Panc1 (cell line): Measurements from ENCODE around the gene FHOD1. TPM values are rescaled to one million over a fixed set of nuclear protein-coding genes. Genes with fewer than 3 reads are reported as not detected.

Experiments used
- ATAC-seq: fragments of 200-7000 bp; cut with Tn5 transposase; 2 replicates; pipeline ENCODE4 v1.9.1; 2020; ENCODE audit warnings: mild to moderate bottlenecking, moderate library complexity
- BruUV-seq: library from RNA; stranded (reverse); fragments of 400-500 nt; replicated peaks from 2 replicates; lab custom pipeline; 2021; lab: Mats Ljungman, UMichigan
- CTCF ChIA-PET: fragments of 300-600 bp; sonication (Branson Sonifier 250); formaldehyde crosslinking; loops from one replicate; lab custom pipeline; 2022; ENCODE audit warnings: antibody characterized with exemption; lab: Charles Lee
- POLR2A ChIA-PET: fragments of 300-600 bp; sonication (Branson Sonifier 250); formaldehyde crosslinking; loops from one replicate; lab custom pipeline; 2022; ENCODE audit warnings: antibody characterized with exemption; lab: Charles Lee
- DNase-seq: peaks from one replicate; pipeline ENCODE4 v3.0.0-alpha.2; 2010; ENCODE audit warnings: low read depth, low spot score
- H3K27ac ChIP-seq: 2 replicates; pipeline ENCODE4 v1.5.1; 2011; ENCODE audit warnings: mild to moderate bottlenecking, low read length, inconsistent platforms
- H3K27me3 ChIP-seq: fragments of 200-500 bp; sonication (Bioruptor generic); 2 replicates; pipeline ENCODE4 v1.6.0; 2014; ENCODE audit warnings: low read length, inconsistent platforms; ENCODE audit not compliant: control insufficient read depth, insufficient read depth
- H3K36me3 ChIP-seq: fragments of 200-500 bp; sonication (Bioruptor generic); 2 replicates; pipeline ENCODE4 v1.5.1; 2014; ENCODE audit warnings: inconsistent platforms, mild to moderate bottlenecking, low read length, moderate library complexity; ENCODE audit not compliant: control insufficient read depth, insufficient read depth
- H3K4me1 ChIP-seq: 2 replicates; pipeline ENCODE4 v1.5.1; 2011; ENCODE audit warnings: inconsistent platforms, mild to moderate bottlenecking, low read length, moderate library complexity; ENCODE audit not compliant: control insufficient read depth, insufficient read depth
- H3K4me3 ChIP-seq, 2 experiments: 2 replicates each; pipeline ENCODE4 v1.5.1; 2011 to 2012; ENCODE audit warnings: low read depth in 2 of 2, low read length in 2 of 2, mild to moderate bottlenecking in 2 of 2, inconsistent platforms in 1 of 2, moderate library complexity in 1 of 2
- H3K9me3 ChIP-seq: fragments of 200-500 bp; sonication (Bioruptor generic); 2 replicates; pipeline ENCODE4 v1.5.1; 2014; ENCODE audit warnings: low read depth, mild to moderate bottlenecking, inconsistent platforms, low read length, moderate library complexity; ENCODE audit not compliant: control insufficient read depth, insufficient read depth
- CTCF ChIP-seq: fragments of 450-650 bp; IDR thresholded peaks from 2 replicates; pipeline ENCODE4 v1.5.1; 2017; ENCODE audit warnings: mild to moderate bottlenecking
- POLR2AphosphoS5 ChIP-seq: IDR thresholded peaks from 2 replicates; pipeline ENCODE4 v1.6.1; 2012; ENCODE audit warnings: mild to moderate bottlenecking, low read depth, low read length, moderate library complexity
- REST ChIP-seq, 2 experiments: IDR thresholded peaks; 2 replicates each; pipeline ENCODE4 v1.6.1; 2011 to 2012; ENCODE audit warnings: low read depth in 2 of 2, control low read depth in 1 of 2, low read length in 1 of 2, mild to moderate bottlenecking in 1 of 2, moderate library complexity in 1 of 2; ENCODE audit not compliant: insufficient read depth in 1 of 2
- SIN3A ChIP-seq: IDR thresholded peaks from 2 replicates; pipeline ENCODE4 v1.6.1; 2012; ENCODE audit warnings: low read depth, mild to moderate bottlenecking, low read length, moderate library complexity, borderline replicate concordance; ENCODE audit not compliant: insufficient read depth
- TCF7L2 ChIP-seq: IDR thresholded peaks from 2 replicates; pipeline ENCODE4 v1.6.1; 2011; ENCODE audit warnings: mild to moderate bottlenecking, low read depth, low read length, inconsistent platforms
- in situ Hi-C: cut with HindIII; loops from 2 replicates; pipeline ENCODE4 v1.10.0; 2016; ENCODE audit warnings: low sequenced_read_pairs, low pct_unique_long_range_greater_than_20kb
- intact Hi-C: fragments of 100-400 bp; cut with micrococcal nuclease; formaldehyde crosslinking; loops from one replicate; pipeline ENCODE4 v1.10.0; 2022; ENCODE audit not compliant: unreplicated experiment
- total RNA-seq: library from RNA; stranded (reverse); gene quantifications from one replicate; pipeline ENCODE4 v1.2.1, GENCODE V29; 2021; ENCODE audit not compliant: unreplicated experiment

The FHOD1 gene
- total RNA-seq, 1 experiment from 2014 or later = 9.3 TPM

- no peak overlapping the region for H3K27ac ChIP-seq
- H3K36me3 ChIP-seq = no peaks in the 10 kb centered on the region
- ATAC-seq (no peak), DNase-seq (no peak)
- no peak for TF ChIP-seq CTCF
- TF ChIP-seq TCF7L2 = no peak
- TF ChIP-seq SIN3A = no peak
- H3K4me3 ChIP-seq = no peak overlapping the region
- ChIA-PET CTCF (no interaction called here), POLR2A (no interaction called here)
- H3K27me3 ChIP-seq = no peaks in the 10 kb centered on the region
- no peaks in the 10 kb centered on the region; the same call in 1 of the 2 replicates for H3K4me1 ChIP-seq
- intact Hi-C loops (no loop called here), in situ Hi-C loops (no loop called here)
- BruUV-seq = no TSS peak
- no peaks in the 10 kb centered on the region for H3K9me3 ChIP-seq
Observed at GRCh38 chr16:67264277-67264676, 17.0 kb upstream of the FHOD1 start.

GRCh38 chr16:67263201-67263600 lies 15.9 kb upstream of the FHOD1 start:
- ATAC-seq (no peak), DNase-seq (no peak)
- no peak overlapping the region for H3K27ac ChIP-seq
- TF ChIP-seq CTCF (no peak), TCF7L2 (no peak), REST (IDR thresholded peaks at IDR 0.05; ENCODE audit: insufficient read depth in 1 of 2, low read depth in 2 of 2, low read length in 1 of 2) (no peak), POLR2AphosphoS5 (no peak), SIN3A (no peak)
- no TSS peak for BruUV-seq
- H3K4me3 ChIP-seq = no peak overlapping the region
- H3K4me1 ChIP-seq = no peaks in the 10 kb centered on the region
- no peaks in the 10 kb centered on the region for H3K9me3 ChIP-seq
- CTCF ChIA-PET = interaction anchor here (0.6 kb wide), 2 partner anchors 67 to 87 kb away, joined by 4 read pairs; no protein-coding TSS in a partner anchor
- intact Hi-C loops (no loop called here), in situ Hi-C loops (no loop called here)
- POLR2A ChIA-PET = no interaction called here
- H3K27me3 ChIP-seq = no peaks in the 10 kb centered on the region
- no peaks in the 10 kb centered on the region for H3K36me3 ChIP-seq
